ENCODE data around the gene PRUNE2.

PRUNE2 gene

GRCh38 chr9:76592091-76592973 lies 313.6 kb downstream of the PRUNE2 start:
- TF ChIP-seq CTCF (IDR thresholded peaks at IDR 0.05), result no peak

GRCh38 chr9:76591256-76591950 lies 314.5 kb downstream of the PRUNE2 start:
- no peak for TF ChIP-seq CTCF (IDR thresholded peaks at IDR 0.05)

- TF ChIP-seq CTCF (IDR thresholded peaks at IDR 0.05), result no peak
Observed at GRCh38 chr9:76588316-76588715, 317.6 kb downstream of the PRUNE2 start.

- no peak for TF ChIP-seq CTCF (IDR thresholded peaks at IDR 0.05)
Observed at GRCh38 chr9:76586390-76587314, 319.3 kb downstream of the PRUNE2 start.

GRCh38 chr9:76585487-76586389 lies 320.2 kb downstream of the PRUNE2 start:
- no peak for TF ChIP-seq CTCF (IDR thresholded peaks at IDR 0.05)

- TF ChIP-seq CTCF (IDR thresholded peaks at IDR 0.05), result no peak
Observed at GRCh38 chr9:76583256-76583655, 322.7 kb downstream of the PRUNE2 start.
